DOHH2 (cell line): ENCODE measurements around the gene DSC2.

Experiments
- H3F3A ChIP-seq: fragments of 200-600 bp; sonication (generic), shearing (Covaris generic); 2 replicates; pipeline ENCODE4 v1.6.0; 2016; ENCODE audit warnings: antibody characterized with exemption, mild to moderate bottlenecking; ENCODE audit not compliant: control insufficient read depth, insufficient read depth
- H3K27ac ChIP-seq: fragments of 200-600 bp; sonication (generic); 2 replicates; pipeline ENCODE4 v1.5.1; 2014; ENCODE audit warnings: low read depth, mild to moderate bottlenecking, low read length, moderate library complexity
- H3K27me3 ChIP-seq: fragments of 200-600 bp; sonication (generic); 2 replicates; pipeline ENCODE4 v1.6.1; 2014; ENCODE audit warnings: mild to moderate bottlenecking, low read length, mixed read lengths; ENCODE audit not compliant: control insufficient read depth
- H3K36me3 ChIP-seq: fragments of 200-600 bp; sonication (generic); 2 replicates; pipeline ENCODE4 v1.6.1; 2014; ENCODE audit warnings: mild to moderate bottlenecking, low read length, moderate library complexity, mixed read lengths; ENCODE audit not compliant: control insufficient read depth
- H3K4me1 ChIP-seq: fragments of 200-600 bp; sonication (generic); 2 replicates; pipeline ENCODE4 v1.6.1; 2014; ENCODE audit warnings: mild to moderate bottlenecking, low read length, mixed read lengths; ENCODE audit not compliant: control insufficient read depth
- H3K4me2 ChIP-seq: fragments of 200-600 bp; sonication (generic); 2 replicates; pipeline ENCODE4 v1.6.0; 2014; ENCODE audit warnings: mild to moderate bottlenecking, low read length, moderate library complexity
- H3K4me3 ChIP-seq: fragments of 200-600 bp; sonication (generic); 2 replicates; pipeline ENCODE4 v1.5.1; 2014; ENCODE audit warnings: mild to moderate bottlenecking, low read length, mixed read lengths
- H3K79me2 ChIP-seq: fragments of 200-600 bp; sonication (generic); 2 replicates; pipeline ENCODE4 v1.6.1; 2014; ENCODE audit warnings: mild to moderate bottlenecking, low read length, mixed read lengths; ENCODE audit not compliant: control insufficient read depth
- H3K9me2 ChIP-seq: fragments of 200-600 bp; sonication (generic); replicated peaks from 2 replicates; pipeline ENCODE4 v1.6.1; 2014; ENCODE audit warnings: mild to moderate bottlenecking, low read length, mixed read lengths; ENCODE audit not compliant: control insufficient read depth
- H3K9me3 ChIP-seq: fragments of 200-600 bp; sonication (generic); 2 replicates; pipeline ENCODE4 v1.6.1; 2014; ENCODE audit warnings: antibody characterized with exemption, low read length, mixed read lengths; ENCODE audit not compliant: control insufficient read depth, insufficient read depth
- H4K20me1 ChIP-seq: fragments of 200-600 bp; sonication (generic); 2 replicates; pipeline ENCODE4 v1.6.0; 2014; ENCODE audit warnings: low read depth, mild to moderate bottlenecking, antibody characterized with exemption, low read length, moderate library complexity; ENCODE audit not compliant: control insufficient read depth, insufficient read depth
- EZH2phosphoT487 ChIP-seq: fragments of 200-600 bp; sonication (generic); IDR thresholded peaks from 2 replicates; pipeline ENCODE4 v1.6.1; 2017; ENCODE audit warnings: borderline replicate concordance, mild to moderate bottlenecking, antibody characterized with exemption, low read length, moderate library complexity, mixed read lengths
- TF ChIP-seq, protein P1 (sequence below): fragments of 200-600 bp; sonication (generic); IDR thresholded peaks from one replicate; pipeline ENCODE4 v1.5.1; 2014; ENCODE audit warnings: antibody characterized with exemption, mild to moderate bottlenecking, low read depth, low read length; ENCODE audit not compliant: poor library complexity, severe bottlenecking

The DSC2 gene

DNA sequence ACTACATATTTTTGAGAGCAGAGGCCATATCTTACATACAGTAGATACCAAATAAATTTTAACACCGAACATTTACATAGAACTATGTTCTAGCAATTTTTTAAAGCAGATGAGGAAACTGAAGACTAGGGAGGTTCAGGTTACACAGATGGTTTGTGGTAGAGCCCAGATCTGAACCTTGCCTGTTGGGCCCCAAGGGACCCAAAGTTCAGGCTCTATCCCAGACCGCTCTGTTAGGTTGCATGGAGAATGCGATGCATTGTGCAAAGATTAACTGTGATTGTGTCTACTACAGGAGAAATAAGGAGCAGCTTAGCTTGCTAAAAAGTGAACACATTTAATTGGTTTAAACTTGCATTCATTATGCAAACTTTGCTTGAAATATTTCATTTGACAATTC lies 43.3 kb downstream of the DSC2 start:
- Histone ChIP-seq H3K36me3 (no peaks in the 10 kb centered on the region), H3K4me1 (no peaks in the 10 kb centered on the region), H3K4me3 (no peak overlapping the region), H4K20me1 (no peaks in the 10 kb centered on the region), H3K9me2 (no peaks in the 10 kb centered on the region), H3K27me3 (no peaks in the 10 kb centered on the region), H3K9me3 (no peaks in the 10 kb centered on the region), H3K79me2 (no peaks in the 10 kb centered on the region), H3K4me2 (no peak overlapping the region), H3K27ac (no peak overlapping the region), H3F3A (no peaks in the 10 kb centered on the region)
- no peak for TF ChIP-seq EZH2phosphoT487
- TF ChIP-seq, protein P1, sequence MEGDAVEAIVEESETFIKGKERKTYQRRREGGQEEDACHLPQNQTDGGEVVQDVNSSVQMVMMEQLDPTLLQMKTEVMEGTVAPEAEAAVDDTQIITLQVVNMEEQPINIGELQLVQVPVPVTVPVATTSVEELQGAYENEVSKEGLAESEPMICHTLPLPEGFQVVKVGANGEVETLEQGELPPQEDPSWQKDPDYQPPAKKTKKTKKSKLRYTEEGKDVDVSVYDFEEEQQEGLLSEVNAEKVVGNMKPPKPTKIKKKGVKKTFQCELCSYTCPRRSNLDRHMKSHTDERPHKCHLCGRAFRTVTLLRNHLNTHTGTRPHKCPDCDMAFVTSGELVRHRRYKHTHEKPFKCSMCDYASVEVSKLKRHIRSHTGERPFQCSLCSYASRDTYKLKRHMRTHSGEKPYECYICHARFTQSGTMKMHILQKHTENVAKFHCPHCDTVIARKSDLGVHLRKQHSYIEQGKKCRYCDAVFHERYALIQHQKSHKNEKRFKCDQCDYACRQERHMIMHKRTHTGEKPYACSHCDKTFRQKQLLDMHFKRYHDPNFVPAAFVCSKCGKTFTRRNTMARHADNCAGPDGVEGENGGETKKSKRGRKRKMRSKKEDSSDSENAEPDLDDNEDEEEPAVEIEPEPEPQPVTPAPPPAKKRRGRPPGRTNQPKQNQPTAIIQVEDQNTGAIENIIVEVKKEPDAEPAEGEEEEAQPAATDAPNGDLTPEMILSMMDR: no peak

DNA sequence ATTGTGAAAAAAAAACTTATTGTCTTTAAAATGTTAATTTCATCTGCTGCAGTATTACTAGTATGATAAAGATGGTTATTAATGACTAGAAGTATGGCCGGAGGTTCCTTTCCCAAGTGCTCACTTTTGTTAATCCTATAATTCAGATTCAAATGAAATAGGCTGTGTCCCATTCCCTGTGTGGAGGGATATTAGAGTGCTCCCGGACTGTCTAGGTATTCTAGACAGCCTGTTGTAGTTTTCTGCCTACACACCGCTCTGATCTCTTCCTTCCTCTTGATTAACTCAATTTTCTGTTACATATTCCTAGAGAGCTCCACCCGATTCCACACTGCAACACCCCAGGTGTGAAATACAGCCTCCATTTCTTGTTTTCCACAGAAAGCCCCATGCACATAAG lies 44.3 kb downstream of the DSC2 start:
- Histone ChIP-seq H3K4me2 (no peak overlapping the region), H3K27ac (no peak overlapping the region), H3K36me3 (no peaks in the 10 kb centered on the region), H3K9me2 (no peaks in the 10 kb centered on the region), H3F3A (no peaks in the 10 kb centered on the region), H3K4me1 (no peaks in the 10 kb centered on the region), H3K27me3 (no peaks in the 10 kb centered on the region), H4K20me1 (no peaks in the 10 kb centered on the region), H3K4me3 (no peak overlapping the region), H3K79me2 (no peaks in the 10 kb centered on the region), H3K9me3 (no peaks in the 10 kb centered on the region)
- TF ChIP-seq, protein P1: no peak
- no peak for TF ChIP-seq EZH2phosphoT487

DNA sequence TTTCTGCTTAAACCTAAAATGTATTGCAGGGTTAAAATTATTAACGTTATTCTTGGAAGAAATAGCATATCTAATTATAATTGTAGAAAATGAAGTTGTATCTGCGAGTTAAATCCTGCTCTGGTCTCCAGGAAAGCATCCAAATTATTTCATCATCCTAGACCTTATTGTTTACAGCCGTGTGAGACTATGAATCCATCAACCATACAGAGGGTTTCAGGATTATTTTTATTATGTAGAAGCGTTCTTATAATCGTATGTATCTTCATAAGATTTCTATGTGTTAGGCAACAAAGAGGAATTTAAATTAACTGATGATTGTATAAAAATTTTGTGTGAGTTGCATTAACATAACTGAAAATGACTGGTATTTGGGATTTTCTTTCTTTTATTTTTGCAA lies 45.2 kb downstream of the DSC2 start:
- Histone ChIP-seq H4K20me1 (no peaks in the 10 kb centered on the region), H3K9me3 (no peaks in the 10 kb centered on the region), H3K4me2 (no peak overlapping the region), H3K9me2 (no peaks in the 10 kb centered on the region), H3K79me2 (no peaks in the 10 kb centered on the region), H3K4me3 (no peak overlapping the region), H3F3A (no peaks in the 10 kb centered on the region), H3K36me3 (no peaks in the 10 kb centered on the region), H3K27ac (no peak overlapping the region), H3K4me1 (no peaks in the 10 kb centered on the region), H3K27me3 (no peaks in the 10 kb centered on the region)
- no peak for TF ChIP-seq EZH2phosphoT487
- TF ChIP-seq, protein P1: no peak

DNA sequence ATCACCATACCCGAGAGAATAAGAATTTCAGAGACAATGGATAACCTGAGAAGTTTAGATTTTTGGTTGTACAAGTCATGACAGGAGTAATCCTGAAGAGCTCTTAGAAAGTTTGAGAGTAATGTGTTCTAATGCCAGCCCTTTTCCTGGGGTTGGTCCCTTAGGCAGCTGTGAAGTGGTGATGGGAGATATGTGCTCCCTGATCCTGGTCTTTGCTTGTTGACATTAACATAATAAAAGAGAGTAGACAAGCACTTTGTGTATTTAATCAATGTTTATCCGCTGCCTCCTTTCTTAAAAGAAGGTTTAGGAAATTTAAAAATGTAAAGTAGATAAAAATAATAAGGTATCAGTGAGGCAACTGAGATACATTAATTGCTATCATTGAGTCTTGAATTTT lies 45.9 kb downstream of the DSC2 start:
- no peaks in the 10 kb centered on the region for H3F3A ChIP-seq
- no peaks in the 10 kb centered on the region for H3K9me2 ChIP-seq

More for the DNA sequence above, 45.9 kb downstream of the DSC2 start:
- no peaks in the 10 kb centered on the region for H3K9me3 ChIP-seq
- TF ChIP-seq, protein P1: no peak
- no peak for TF ChIP-seq EZH2phosphoT487
- H3K4me3 ChIP-seq: no peak overlapping the region
- no peaks in the 10 kb centered on the region for H3K27me3 ChIP-seq
- H3K27ac ChIP-seq: no peak overlapping the region
- no peaks in the 10 kb centered on the region for H3K79me2 ChIP-seq
- H4K20me1 ChIP-seq: no peaks in the 10 kb centered on the region
- no peaks in the 10 kb centered on the region for H3K4me1 ChIP-seq
- H3K4me2 ChIP-seq: no peak overlapping the region
- no peaks in the 10 kb centered on the region for H3K36me3 ChIP-seq
